Islet of Langerhans (tissue), 1 donor: Measurements from ENCODE around the gene SLC29A3.
"Not testable (repeated sequence)": the region's sequence is repeated elsewhere in the genome, so short reads cannot be mapped to it uniquely, and the experiment has no call there.

Experiments used
- FAIRE-seq: peaks from one replicate; lab custom pipeline; 2011; peaks lifted over from hg19 to GRCh38; lab: Jason Lieb, UNC

SLC29A3 gene

DNA sequence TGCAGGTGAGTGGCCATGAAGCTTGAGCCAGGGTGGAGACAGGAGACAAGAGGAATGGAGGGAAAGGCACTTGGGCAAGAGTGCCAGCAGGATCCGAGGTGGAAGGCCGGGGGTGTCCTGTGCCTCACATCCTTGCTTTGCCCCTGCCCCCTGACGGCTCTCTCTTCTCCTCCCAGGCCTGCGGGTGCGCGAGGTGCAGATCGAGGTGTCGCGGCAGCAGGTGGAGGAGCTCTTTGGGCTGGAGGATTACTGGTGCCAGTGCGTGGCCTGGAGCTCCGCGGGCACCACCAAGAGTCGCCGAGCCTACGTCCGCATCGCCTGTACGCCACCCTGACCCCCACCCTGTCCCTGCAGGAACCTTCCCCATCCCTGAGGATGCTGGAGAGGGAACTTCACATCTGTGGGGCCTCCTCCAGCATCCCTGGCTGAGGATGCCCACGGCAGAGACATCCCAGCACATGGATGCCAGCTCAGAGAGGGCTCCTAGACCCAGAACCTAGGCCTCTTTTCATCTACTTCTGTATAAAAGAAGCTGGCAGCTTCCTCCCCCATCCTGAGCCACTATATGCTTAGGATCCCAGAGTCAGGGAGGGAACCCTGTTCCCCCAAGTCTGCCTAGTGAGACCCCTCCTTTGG is 34.4 kb upstream of the SLC29A3 start:
- no peak for FAIRE-seq

DNA sequence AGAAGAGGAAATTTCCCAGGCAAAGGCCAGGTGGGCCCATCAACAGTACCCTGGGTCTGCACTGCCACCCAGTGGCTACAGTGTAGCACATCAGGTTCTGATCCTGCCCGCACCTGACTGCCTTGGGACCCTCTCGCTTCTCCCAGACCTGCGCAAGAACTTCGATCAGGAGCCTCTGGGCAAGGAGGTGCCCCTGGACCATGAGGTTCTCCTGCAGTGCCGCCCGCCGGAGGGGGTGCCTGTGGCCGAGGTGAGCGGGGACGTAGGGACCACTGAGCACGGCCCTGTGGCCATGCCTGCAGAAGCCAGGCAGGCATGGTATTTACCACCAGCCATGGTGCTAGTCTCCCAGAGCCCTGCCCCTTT is 33.9 kb upstream of the SLC29A3 start:
- no peak for FAIRE-seq

- no peak for FAIRE-seq
Observed at GRCh38 chr10:71285986-71286385, 33.1 kb upstream of the SLC29A3 start.

GRCh38 chr10:71286521-71287294 is 32.4 kb upstream of the SLC29A3 start:
- FAIRE-seq: no peak

GRCh38 chr10:71287456-71287855 is 31.6 kb upstream of the SLC29A3 start:
- FAIRE-seq: no peak

DNA sequence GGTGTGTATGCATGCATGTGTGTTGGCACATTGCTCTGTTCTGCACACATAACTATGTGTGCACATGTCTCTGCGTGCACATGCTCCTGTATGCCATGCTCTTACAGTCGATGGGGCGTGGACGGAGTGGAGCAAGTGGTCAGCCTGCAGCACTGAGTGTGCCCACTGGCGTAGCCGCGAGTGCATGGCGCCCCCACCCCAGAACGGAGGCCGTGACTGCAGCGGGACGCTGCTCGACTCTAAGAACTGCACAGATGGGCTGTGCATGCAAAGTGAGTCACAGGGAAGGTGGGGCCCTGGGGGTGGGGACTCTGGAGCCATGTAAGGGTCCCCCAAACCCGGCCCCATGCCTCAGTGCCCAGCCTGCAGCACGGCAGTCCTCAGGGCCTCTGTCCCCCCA is 30.6 kb upstream of the SLC29A3 start:
- FAIRE-seq: no peak

DNA sequence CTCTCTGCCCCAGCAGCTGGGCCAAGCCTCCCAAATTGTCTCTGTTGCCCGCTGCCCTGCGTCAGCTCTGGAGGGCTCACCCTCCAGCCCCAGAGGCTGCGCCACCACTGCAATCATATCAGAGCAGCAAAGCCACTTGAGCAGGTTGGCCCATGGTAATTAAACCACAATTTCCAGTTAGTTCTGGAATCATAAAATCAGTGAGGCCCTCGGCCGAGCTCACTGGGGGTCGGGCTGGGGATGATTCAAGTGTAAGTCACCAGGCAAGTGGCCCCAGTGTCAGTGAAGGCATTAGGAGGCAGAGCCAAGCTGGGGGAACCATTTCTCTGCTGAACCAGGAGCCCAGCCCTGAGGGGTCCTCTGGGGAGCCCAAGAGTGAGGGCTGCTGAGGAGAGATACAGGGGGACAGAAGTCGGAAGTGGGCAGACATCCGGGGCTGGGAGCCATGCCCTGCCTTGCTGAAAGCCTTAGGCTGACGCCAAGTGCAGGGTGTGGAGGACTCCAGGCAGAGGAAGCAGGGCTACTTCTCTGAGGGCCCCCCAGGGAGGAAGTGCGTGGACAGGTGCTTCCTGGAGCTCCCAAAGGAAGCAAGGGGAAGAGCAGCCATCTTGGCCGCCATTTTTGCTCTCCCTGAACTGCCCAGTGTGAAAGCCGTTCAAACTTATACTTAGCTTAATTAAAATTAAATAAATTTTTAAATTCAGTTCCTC is 29.5 kb upstream of the SLC29A3 start:
- no peak for FAIRE-seq

- no peak for FAIRE-seq
Observed at GRCh38 chr10:71290331-71290730, 28.7 kb upstream of the SLC29A3 start.

GRCh38 chr10:71290806-71291527 is 28.1 kb upstream of the SLC29A3 start:
- no peak for FAIRE-seq

- FAIRE-seq: no peak
Observed at GRCh38 chr10:71291528-71291900, 27.5 kb upstream of the SLC29A3 start.

GRCh38 chr10:71292624-71293445 is 26.2 kb upstream of the SLC29A3 start:
- no peak for FAIRE-seq

DNA sequence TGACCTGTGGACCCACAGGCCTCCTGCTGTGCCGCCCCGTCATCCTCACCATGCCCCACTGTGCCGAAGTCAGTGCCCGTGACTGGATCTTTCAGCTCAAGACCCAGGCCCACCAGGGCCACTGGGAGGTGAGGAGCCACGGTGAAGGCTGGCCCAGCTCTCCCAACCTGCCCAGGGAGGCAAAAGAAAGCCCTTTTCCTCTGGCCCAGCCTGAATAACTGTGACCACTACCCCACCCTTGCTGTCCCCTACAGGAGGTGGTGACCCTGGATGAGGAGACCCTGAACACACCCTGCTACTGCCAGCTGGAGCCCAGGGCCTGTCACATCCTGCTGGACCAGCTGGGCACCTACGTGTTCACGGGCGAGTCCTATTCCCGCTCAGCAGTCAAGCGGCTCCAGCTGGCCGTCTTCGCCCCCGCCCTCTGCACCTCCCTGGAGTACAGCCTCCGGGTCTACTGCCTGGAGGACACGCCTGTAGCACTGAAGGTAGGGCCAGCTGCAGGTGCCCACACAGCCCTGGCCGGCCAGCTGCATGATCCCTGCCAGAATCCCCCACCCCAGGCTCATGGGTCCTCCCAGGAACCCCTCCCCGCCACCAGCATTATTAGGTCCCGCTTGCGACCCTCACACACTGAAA is 25.5 kb upstream of the SLC29A3 start:
- no peak for FAIRE-seq

DNA sequence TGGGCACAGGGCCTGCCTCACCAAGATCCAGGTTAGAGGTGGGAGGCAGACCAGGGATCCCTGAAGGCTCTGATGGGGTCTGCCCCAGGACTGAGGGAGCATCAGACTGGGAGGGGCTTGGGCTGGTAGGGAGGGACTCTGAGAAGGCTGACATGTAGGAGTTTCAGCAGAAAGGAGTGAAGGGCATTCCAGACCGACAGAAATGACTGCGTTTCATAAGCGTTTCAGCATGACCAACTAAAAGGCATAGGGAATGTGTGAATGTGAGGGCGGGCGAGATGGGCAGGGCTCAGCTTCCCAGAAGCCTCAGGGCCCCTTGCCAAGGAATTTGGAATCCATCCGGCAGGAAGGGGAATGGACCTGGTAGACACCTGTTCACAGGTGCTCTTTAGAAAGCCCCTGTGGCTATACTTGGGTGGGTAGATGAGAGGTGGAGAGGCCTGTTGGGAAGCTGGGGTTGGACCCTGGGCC is 24.9 kb upstream of the SLC29A3 start:
- FAIRE-seq: no peak

- no peak for FAIRE-seq
Observed at GRCh38 chr10:71294856-71295255, 24.2 kb upstream of the SLC29A3 start.

GRCh38 chr10:71295641-71296040 is 23.4 kb upstream of the SLC29A3 start:
- FAIRE-seq: no peak

DNA sequence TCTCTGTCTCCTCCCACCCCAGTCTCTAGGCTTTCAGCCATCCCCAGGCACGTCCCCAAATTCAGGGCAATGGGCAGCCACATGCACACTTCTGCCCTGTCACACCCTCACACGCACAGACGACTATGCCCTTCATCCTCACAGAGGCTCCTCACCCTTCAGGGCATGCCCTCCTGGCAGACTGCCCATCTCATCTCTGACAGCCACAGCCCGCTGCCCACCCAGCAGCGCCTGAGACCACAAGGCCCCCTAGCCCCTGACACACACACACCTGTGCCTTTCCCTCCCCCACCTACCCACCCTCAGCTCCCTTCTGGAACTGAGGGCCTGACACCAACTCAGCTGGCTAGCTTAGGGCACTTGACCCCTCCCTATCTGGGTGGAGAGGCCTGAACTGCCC is 23.0 kb upstream of the SLC29A3 start:
- no peak for FAIRE-seq

GRCh38 chr10:71296811-71297210 is 22.2 kb upstream of the SLC29A3 start:
- FAIRE-seq: not testable (repeated sequence)

DNA sequence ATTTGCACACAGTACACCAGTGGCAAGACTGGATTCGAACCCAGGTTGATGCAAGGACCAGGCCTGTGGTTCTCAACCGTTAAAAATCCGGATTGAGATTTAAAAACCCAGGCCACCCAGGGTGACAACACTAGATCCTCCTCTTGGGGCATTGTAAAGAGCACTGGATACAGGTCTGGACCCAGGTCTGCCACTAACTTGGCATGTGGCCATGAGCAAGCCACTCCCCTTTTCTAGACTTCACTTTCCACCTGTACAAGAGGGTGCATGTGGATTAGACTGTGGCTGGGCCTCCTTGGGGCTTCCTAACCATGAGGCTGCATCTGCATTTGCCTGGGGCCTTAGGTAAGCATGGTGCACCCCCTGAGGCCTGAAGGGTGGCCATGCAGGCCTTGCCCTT is 21.7 kb upstream of the SLC29A3 start:
- FAIRE-seq: no peak

DNA sequence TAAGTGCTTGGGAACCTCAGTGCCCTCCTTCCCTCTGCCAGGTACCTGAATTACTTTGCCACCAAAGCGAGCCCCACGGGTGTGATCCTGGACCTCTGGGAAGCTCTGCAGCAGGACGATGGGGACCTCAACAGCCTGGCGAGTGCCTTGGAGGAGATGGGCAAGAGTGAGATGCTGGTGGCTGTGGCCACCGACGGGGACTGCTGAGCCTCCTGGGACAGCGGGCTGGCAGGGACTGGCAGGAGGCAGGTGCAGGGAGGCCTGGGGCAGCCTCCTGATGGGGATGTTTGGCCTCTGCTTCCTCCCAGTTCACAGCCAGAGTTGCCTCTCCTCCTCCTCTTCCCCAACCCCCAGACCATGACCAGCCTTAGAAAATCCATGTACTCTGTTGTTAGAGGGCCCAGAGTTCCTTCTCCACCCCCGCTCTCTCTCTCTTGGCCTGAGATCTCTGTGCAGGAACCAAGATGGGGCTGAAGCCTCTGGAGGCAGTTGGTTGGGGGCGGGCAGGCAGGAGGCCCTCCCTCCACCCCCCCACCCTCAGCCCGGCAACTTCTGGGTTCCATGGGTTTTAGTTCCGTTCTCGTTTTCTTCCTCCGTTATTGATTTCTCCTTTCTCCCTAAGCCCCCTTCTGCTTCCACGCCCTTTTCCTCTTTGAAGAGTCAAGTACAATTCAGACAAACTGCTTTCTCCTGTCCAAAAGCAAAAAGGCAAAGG is 19.8 kb upstream of the SLC29A3 start:
- no peak for FAIRE-seq

DNA sequence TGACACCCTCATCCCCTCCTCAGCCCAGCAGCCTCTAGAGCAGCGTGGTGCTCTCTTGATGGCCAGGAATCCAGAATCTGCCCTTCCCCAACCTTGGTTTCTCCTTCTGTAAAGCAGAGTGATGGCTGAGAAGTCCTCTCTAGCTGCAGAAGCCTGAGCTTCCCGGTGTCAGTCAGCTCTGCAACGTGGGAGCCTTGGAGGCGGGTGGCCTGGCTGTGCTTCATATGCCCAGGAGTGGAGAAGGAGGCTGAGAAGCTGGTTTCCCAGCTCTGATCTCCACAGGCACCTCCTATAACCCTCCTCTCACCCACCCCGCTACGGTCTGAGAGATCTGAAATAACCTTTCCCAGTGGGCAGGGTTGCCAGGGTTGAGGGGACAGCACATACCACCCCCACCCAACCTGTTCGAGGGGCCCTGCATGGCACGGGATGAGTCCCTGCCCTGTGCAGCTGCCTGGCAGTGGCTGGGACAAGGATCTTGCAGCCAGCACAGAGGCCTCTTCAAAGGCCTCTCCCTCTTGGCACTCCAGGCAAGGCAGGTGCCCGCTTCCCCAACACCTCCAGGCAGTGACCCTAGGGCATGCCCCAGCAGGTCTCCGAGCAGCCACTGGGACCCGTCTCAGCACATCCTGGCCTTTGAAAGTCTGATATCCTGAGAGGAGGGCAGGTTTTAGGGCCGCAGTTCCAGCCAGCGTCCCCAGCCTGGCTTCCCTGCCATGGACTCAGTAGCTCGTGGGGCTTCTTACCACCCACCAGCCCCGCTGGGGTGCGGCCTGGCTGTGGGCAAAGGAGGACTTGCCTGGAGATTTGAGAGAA is 18.3 kb upstream of the SLC29A3 start:
- FAIRE-seq: no peak
